Right kidney (tissue), 1 donor: ENCODE results near the gene QSOX2.
A peak's percentile ranks its signal among the peaks of the same experiment; 100 is the strongest.
"Not testable (repeated sequence)": the region's sequence is repeated elsewhere in the genome, so short reads cannot be mapped to it uniquely, and the experiment has no call there.

Source experiments
- DNase-seq: peaks from one replicate; pipeline ENCODE4 v3.0.0-alpha.2; 2016

The QSOX2 gene

DNA sequence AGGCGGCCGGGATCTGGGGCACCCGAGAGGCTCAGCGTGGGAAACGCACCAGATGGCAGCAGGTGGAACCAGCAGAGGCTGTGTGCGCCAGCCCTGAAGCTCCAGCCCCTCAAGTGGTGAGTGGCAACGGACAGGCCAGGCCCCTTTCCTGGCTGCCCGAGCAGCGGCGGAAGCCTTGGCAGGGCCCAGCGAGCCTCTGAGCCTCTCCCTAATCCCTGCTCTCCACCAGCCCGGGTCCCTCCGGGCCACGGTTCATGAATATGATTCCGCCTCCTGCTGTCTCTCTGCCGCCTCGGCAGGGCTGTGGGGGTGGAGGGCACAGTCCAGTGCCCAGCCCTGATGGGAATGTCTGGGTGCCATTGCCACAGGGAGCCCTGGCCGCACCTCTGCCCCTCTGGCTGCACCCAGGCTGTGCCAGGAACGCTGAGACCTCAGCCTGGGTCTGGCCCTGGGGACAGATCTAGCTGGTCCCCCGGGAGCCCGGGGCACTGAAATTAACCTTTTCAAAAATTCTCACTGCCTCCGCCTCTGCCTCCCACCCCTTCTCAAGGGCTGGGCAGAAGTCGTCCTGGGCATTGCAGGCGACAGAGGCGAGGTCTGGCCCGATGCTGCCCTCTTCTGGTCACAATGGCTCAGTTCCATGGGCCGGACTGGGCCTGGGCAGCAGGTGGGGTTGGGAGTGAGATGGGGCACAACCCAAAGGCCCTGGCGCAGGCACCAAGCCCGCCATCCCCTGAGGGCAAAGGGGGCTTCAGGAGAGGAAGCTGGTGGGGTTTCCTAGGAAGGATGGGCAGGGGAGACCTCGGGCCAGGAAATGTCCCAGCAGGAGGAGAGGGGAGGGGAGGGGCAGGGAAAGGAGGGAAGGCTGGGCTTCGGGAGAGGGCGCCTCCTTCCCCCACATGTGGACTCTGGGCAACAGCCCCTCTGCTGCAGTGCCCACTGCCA is 38.0 kb upstream of the QSOX2 start:
- peak; percentile 82 for DNase-seq

DNA sequence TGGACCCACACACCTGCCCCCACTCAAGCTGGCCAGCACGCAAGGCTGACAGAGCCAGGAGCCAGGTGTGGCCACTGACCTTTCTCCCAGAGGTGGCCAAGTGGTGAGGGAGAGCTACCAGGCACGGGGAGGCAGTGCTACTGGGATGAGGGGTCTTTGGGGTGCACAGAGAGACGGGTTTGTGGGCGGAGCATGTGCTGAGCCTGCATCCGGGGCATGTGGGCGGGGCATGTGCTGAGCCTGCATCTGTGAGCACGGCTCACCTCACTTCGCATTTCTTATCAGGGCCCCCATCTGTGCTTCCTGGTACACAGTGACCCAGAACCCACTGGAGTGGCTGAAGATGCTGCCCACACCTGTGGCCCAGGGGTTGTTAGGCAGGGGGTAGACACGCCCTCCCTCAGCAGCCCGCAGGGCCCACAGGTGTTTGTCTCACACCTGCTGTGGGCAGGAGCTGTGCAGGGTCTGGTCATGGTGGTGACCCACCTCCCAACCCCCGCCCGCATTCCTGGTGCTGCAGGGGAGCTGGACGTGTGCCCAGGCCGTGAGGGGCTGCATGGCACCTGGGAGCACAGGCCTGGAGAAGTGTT is 36.8 kb upstream of the QSOX2 start:
- DNase-seq: no peak

DNA sequence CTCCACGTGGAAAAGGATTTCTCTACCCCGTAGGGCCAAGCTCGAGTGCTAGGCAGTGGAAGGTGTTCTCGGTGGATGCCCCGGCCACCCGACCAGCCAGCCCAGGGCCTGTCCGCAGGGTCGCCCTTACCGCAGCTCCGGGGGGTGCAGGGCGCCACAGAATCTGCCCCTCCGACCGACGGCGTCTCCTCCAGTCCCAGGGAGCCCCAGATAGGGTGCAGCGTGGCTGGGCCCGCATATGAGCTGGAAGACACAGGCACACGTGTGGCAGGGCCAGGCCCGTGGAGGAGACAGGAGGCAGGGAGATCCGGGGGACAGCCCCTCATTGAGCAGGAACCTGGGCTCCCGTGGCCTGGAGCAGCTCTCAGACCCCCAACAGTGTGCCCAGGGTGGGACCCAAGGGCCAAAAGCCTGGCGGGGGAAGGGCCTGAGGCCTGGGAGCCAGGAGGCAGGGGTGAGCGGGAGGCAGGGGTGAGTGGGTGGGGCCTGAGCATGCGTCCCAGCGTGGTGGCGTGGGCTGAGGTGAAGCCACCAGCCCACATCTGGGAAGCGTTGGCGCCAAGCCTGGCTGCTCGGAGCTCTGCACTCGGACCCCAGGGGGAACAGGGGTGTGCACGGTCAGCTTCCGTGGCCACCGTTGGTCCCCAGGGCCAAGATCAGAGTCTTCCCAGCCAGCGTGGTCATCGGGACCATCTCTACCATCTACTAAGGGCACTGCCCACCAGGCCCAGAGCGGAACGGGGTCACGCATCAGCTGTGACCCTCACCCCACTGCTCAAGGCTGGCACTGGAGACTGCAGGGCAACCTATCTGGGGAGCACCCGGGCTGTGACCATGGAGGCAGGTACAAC is 36.0 kb upstream of the QSOX2 start:
- DNase-seq: no peak

DNA sequence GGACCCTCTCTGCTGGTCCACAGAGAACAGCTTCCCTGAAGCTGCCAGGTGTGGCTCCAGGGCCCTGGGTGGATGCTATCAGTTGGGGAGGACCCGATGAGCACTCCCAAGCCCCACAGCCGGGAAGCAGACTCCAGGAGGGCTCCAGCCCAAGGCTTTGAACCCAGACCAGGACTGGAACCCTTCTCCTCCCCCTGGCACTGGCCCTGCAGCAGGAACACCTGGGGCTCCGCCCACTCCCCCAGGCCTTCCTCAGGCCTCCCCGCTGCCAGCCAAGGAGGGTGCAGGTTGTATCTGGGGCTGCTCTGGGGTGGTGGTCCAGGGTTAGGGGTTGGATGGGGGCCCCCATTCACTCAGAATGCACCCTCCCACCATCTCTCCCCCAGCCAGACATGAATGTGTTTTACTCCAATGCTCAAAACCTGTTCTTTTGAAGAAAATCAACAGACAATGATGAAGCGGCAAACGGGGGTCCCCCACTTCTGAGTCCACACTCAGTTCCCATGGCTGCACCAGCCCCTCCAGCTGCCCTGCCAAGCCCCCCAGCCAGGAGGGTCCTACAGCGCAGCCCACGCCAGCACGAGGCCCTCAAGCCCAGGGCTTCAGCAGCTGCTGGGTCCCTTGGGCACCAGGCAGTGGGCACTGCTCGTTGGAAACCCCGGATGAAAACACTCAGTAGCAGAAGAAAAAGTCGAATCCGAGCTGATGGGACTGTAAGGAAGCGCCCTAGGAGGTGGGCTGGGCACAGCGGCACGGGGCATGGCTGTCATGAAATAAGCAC is 35.1 kb upstream of the QSOX2 start:
- no peak for DNase-seq

DNA sequence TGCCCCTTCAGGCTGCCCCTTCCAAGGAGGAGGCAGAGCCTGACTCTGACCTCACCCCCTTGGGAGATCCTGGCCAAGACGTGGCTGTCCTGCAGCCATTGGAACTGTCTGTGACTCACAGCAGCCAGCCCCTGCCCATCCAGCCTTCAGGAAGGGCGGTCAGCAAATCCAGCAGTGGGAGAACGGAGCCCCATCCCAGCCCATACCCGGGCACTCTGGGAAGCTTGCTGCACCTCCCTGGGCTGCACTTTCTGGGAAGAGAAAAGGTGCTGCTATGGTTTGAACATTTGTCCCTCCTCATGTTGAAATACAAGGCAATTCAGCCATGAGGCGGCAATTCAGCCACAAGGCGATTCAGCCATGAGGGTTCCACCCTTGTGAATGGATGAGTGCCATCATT is 33.9 kb upstream of the QSOX2 start:
- DNase-seq: no peak

DNA sequence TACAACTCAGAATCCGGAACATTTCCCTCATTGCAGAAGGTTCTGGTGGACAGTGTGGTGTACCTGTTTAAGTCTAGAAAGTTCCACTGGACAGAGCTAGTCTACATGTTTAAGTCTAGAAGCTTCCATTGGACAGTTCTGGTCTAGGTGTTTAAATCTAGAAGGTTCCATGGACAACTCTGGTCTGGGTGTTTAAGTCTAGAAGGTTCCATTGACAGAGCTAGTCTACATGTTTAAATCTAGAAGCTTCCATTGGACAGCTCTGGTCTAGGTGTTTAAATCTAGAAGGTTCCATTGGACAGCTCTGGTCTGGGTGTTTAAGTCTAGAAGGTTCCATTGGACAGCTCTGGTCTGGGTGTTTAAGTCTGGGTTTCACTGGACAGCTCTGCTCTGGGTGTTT is 33.3 kb upstream of the QSOX2 start:
- DNase-seq: no peak

DNA sequence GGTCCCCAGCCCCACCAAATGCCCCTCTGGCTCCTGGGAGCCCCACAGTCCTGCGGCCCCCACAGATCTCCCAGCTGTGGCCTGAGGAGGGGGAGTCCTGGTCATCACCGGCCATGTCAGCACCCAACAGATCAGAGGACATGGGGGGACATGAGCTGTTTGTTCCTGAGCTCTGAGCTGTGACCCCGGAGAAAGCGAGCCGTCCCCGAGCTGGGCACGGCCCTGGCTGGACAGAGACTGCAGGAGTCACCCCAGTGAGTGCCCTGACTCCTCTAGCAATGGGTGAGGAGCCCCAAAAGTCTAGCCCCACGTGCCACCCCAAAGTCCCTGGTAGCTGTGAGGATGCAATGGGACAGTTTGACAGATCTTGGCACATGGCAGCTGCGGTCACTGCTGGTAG is 32.6 kb upstream of the QSOX2 start:
- DNase-seq: no peak

DNA sequence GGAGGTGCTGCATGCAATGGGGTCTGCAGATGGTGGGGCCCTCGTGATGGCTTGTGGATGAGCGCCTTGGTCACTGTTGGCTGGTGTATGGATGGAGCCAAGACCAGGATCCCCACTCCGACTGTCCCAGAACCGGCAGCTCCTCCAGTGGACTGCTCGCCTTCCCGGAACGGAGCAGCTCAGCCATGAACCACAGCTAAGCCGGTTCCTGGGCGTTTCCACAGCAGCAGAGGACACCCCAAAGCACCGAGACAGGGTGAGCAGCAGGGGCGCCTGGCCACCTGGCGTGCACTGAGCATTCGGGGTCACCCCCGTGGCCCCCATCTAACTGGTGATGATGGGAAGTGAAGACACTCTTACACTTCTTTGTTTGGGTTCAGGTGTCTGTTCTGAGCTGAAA is 32.1 kb upstream of the QSOX2 start:
- no peak for DNase-seq

DNA sequence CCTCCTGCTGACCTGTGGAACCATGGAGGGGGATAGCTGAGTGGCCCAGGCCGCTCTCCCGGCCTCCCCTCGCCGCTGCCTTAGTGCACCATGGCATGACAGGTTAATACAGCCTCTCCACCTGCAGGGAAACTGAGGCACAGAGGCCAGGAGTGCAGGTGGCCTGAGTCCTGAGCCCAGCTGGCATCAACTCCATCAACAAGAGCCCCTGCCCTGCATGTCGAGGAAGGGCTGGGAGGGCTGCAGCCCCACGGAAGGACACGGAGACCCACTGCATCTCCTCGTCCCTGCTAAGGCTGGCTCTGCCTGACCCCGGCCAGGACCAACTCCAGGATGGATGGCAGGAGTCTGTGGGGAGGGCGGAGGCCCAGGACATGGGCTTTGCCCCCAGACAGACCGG is 31.1 kb upstream of the QSOX2 start:
- no peak for DNase-seq

DNA sequence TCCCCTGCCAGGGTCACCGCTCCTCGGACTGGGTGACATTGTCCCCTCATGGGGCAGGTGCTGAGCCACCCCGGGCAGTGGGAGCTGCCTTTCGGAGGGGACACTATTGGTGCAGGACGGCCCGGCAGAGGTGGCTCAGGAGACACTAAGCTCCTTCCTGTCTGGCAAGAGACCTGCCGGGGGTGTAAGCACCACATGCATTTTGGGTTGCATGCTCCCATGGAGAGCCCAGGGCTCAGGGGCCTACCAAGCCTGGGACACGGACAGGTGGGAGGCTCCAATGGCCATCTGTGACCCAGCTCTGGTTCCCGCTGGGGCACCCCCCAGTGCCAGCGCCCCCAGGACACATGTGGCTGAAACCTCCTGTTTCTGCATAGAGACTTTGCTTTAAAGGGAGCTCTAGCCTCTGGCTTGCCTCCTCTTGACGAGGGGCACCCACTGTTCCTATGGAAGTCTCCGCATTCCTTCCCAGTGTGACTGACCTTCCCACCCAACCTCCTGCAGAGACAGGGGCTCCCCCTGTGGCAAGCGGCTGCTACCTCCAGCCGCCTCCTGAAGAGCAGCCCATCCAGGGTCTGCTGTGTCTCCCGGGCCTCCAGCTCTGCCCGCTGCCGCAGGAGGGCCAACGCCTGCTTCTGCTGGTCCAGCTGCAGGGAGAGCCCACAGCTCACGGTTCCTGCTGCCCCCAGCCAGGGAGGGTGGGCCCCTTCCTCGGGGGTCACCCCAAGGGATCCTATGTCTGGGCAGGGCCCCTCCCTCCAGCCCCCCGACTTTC is 30.2 kb upstream of the QSOX2 start:
- no peak for DNase-seq

DNA sequence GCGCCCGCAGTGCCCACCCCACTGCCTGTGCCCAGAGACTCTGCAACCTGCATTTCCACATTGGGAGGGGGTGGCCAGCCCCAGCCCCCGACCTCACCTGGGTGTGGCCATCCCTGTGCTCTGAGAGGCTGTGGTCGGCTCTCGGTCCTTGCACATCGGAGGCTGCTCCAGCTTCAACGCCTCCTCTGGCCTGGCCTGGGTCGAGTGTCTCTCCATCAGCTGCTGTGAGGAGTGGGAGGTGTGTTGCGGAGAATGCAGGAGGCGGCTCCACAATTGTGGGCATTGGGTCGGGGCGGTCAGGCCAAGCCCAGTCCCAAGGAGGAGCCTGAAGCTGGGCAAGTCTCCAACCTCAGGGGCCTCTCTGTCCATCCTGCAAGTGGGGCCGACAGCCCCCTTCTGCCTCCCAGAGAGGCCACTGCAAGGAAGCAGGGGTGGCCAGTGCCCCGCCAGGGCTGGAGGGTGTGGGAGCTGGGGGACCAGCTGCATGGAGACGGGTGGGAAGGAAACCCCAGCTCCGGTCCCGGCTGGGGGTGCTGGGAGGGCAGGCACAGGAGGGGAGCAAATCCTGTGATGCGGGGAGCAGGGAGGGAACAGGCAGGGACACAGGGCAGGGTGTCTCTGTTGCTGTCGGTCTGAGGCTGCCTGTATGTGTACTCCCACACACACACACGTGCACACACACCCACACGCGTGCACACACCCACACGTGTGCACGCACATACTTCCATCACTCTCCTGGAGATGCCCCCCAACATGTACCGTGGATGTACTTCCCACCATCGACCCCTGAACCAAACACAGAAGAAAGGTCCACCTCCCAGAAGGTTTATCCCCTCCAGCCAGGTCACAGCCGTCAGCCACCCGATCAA is 29.4 kb upstream of the QSOX2 start:
- DNase-seq: no peak

DNA sequence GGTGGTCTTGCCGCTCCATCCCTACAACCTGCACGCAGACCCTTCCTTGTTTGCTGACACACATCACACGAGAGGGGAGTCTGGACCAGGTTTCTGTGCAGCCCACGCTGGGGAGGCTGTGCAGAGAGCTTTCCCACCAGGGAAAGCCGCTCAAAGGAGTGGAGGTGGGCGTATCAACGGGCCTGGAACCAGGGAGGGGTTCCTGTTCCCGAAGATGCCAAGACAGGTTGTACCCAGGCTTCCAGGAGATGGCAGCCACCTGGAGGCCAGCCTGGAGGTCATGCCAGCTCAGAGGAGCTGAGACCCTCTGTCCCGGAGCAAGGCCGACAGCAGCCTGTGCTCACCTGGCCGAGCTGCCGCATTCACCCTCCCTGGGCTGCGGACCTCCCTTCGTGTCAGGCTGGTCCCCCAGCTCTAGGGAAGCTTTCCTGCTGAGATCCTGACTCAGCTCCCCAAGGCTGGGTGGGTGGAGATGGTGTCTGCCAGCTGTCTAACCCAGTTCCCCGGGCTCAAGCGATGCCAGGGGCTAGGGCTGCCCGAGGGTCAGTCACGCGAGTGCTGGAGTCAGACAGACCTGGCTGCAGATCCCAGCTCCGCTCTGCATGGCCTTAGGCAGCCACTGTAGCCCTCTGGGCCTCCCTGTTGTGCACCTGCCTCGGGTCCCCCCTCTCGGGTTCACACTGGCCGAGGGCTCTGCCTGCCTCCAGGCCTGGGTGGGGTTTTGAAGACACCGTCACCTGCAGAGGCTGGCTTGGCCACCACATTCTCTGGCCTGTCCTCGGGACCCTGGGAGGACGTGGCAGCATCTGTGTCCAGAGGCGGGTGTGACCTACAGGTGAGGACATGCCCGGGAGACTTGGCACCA is 28.5 kb upstream of the QSOX2 start:
- no peak for DNase-seq

DNA sequence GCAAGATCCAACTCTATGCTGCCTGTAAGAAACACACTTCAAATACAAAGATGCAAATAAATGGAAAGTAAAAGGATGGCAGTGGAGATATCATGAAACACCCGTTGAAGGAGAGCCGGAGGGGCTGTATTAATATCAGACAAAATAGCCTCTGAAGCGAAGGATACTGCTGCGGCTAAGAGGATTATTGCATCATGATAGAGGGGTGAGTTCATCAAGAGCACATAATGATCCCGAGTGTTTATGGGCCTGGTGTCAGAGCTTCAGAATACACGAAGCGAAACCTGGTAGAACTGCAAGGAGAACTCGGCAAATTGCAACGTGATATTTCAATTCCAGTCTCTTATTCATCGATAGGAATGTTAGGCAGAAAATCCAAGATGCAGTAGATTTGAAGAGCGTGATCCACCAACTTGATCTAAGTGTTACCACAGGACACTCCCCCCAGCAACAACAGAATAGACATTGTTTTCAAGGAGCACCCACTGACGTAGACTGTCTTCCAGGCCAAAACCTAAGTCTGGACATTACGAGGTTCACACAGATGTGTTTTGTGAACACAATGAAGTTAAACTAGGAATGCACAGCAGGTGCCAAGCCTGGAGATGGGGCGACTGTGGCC is 27.7 kb upstream of the QSOX2 start:
- DNase-seq: no peak

DNA sequence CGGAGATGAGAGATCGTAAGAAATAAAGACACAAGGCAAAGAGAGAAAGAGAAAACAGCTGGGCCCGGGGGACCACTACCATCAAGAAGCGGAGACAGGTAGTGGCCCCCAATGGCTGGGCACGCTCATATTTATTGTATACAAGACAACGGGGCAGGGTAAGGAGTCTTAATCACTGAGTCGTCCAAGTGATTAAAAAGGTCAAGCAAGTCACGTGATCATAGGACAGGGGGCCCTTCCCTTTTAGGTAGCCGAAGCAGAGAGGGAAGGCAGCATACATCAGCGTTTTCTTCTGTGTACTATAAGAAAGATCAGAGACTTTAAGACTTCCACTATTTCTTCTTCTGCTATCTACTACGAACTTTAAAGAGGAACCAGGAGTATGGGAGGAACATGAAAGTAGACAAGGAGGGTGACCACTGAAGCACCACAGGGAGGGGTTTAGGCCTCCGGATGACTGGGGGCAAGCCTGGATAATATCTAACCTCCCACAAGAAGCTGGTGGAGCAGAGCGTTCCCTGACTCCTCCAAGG is 24.6 kb upstream of the QSOX2 start:
- DNase-seq: no peak

DNA sequence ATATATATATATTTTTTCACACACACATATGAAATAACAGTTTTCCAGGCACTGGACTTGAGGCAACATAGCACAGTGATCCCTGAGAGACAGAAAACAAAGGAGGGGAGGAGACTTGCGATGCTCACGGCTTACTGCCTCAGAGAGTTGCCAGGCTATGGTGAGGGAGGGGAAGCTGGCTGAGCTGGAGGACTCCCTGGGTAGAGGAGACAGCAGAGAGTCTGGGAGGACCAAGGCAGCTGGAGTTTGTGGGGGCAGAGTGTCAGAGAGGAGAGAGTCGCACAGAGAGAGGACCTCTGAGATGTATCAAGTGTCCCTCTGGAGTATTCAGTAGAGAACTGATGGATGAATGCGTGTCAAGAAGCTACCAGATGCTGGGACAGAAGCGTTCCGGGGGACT is 23.1 kb upstream of the QSOX2 start:
- DNase-seq: no peak

DNA sequence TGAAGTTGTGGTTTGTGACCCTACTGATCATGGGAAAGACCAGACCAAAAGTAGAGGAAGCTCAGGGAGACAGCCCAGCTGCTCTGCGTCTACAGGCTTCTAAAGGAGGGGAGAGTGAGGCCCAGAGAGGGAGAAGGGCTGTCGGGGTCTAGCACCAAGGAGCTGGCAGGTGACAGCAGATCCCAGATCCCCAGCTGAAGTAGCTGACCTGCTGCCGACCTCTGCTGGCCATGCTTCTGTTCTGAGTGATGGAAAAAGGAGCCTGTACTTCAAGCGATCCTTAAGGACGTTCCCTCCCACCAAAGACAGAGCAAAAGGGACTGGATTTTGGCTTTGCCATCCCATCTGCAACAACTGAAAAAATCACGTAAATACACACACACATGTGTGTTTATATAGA is 22.7 kb upstream of the QSOX2 start:
- peak; percentile 34 for DNase-seq

DNA sequence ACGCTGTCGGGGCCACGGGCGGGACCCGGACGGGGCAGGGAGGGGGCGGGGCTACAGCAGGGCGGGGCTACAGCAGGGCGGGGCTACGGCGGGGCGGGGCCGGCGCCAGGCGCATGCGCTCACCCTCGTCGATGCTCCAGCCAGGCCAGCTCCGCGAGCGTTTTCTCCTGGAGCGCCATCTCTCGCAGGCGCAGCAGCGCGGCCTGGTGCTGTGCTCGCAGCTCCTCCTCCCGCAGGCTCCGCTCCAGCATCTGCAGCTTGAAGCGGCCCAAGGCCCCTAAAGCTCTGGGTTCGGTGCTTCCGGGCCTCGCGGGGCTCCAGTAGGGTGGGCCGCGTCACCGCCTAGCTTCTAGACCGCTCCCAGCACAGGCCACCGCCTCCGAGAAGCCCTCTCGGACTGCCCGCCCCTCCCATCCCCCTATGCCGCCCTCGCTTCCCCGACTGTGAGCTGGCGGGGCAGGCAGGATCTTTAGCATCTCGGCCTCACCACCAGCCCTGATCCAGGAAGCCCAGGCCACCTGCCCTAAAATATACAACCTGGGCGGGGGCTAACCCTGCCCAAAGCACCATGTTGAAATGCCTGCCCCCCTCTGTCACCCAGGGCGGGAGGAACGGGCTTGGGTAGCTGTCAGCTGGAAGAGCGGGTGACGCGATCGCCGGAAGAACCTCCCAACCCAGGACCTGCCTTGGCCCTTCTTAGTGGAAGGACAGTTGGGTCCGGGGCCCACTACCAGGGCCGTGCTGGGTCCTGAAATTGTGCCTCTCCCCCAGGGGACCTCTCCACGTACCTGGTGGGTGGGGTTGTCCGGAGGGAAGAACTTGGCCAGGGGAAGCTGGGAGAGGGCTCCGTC is 21.9 kb upstream of the QSOX2 start:
- DNase-seq: peak; percentile 59

DNA sequence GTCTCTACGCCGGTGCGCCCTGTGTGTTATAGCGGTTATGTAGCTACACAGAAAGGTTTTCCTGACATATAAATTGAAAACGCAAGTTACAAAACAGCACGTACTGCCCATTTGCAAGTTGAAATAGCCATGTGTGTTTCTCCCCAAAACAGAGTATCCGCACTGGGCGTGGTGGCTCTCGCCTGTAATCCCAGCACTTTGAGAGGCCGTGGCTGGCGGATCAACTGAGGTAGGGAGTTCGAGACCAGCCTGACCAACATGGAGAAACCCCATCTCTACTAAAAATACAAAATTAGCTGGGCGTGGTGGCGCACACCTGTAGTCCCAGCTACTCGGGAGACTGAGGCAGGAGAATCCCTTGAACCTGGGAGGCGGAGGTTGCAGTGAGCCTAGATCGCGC is 21.0 kb upstream of the QSOX2 start:
- not testable (repeated sequence) for DNase-seq
